Uterus (tissue), 4 donors: ENCODE results near the gene PLEKHG1. TPM values are rescaled to one million over a fixed set of nuclear protein-coding genes. Genes with fewer than 3 reads are reported as not detected.

Experiments used
- DNase-seq, 2 donors: peaks; one replicate each; pipeline ENCODE4 v3.0.0-alpha.2; 2019 to 2020
- H3K27ac ChIP-seq, 2 donors: fragments of 200-600 bp; sonication (generic); 1 replicate in 1 of 2; 2 replicates in 1 of 2; pipeline ENCODE4 v1.5.1; 2016 to 2018
- H3K27me3 ChIP-seq, 2 donors: fragments of 200-600 bp; sonication (generic); one replicate each; pipeline ENCODE4 v1.5.1; 2018 to 2019; ENCODE audit warnings: control low read depth in 1 of 2
- H3K36me3 ChIP-seq, 2 donors: fragments of 200-600 bp; sonication (generic); one replicate each; pipeline ENCODE4 v1.5.1; 2019; ENCODE audit warnings: control low read depth in 1 of 2
- H3K4me1 ChIP-seq, 2 donors: fragments of 200-600 bp; sonication (generic); one replicate each; pipeline ENCODE4 v1.5.1; 2018 to 2019; ENCODE audit warnings: control low read depth in 1 of 2
- H3K4me3 ChIP-seq, 2 donors: fragments of 200-600 bp; sonication (generic); 1 replicate in 1 of 2; 2 replicates in 1 of 2; pipeline ENCODE4 v1.5.1; 2018 to 2019; ENCODE audit warnings: mild to moderate bottlenecking in 1 of 2
- H3K9me3 ChIP-seq, 2 donors: fragments of 200-600 bp; sonication (generic); one replicate each; pipeline ENCODE4 v1.5.1; 2019; ENCODE audit warnings: control low read depth in 1 of 2
- POLR2A ChIP-seq, 2 donors: fragments of 450-650 bp; IDR thresholded peaks; one replicate each; pipeline ENCODE4 v1.6.1; 2016; ENCODE audit warnings: antibody characterized with exemption in 2 of 2, mild to moderate bottlenecking in 1 of 2, moderate library complexity in 1 of 2
- intact Hi-C: fragments of 100-400 bp; cut with DNase I; formaldehyde crosslinking; loops from one replicate; pipeline ENCODE4 v1.15.1; 2023; ENCODE audit warnings: low total_unique reads
- total RNA-seq, 4 donors: library from RNA; depleted of rRNA in 3 of 4; stranded (reverse); fragments of >200 nt in 3 of 4; gene quantifications; one replicate each; pipeline versions ENCODE4 v1.1.0 to v1.2.4, GENCODE V29; 2014 to 2023
- TF ChIP-seq, protein P1 (sequence below), 4 experiments: fragments of 200-600 bp in 2 of 4; fragments of 450-650 bp in 2 of 4; sonication (generic) in 2 of 4; IDR thresholded peaks; one replicate each; pipeline ENCODE4 v1.5.1; 2016 to 2019; ENCODE audit warnings: antibody characterized with exemption in 4 of 4, mild to moderate bottlenecking in 2 of 4, moderate library complexity in 1 of 4
- donor health status: DM: yes; HTN: yes; CAD: no.

PLEKHG1 gene
- total RNA-seq, 4 donors from 2014 or later: 7.2 to 50.3 (median 33.0) TPM

DNA sequence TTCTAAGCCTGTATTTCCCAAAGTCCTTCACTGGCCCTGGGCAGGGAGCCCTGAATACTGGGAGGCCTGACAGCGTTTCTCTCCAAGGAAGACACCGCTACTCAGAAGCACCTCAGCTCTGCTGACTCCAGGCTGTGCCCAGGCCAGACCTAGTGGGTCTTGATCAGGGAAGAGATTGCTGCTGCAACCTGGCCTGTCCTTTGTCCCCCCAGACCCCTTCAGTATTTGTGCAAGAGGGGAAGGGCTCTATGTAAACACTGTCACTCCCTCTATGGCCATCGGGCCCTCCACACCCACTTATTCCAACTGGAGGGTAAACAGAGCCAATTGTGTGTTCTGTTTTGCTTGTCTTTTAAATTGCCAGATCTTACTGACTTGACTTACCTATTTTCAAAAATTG is 20.6 kb downstream of the PLEKHG1 start:
- intact Hi-C loops: no loop called here
- Histone ChIP-seq H3K27ac (no peak overlapping the region), H3K27me3 (no peaks in the 10 kb centered on the region), H3K4me1 (no peaks in the 10 kb centered on the region), H3K36me3 (no peaks in the 10 kb centered on the region), H3K4me3 (no peak overlapping the region), H3K9me3 (no peaks in the 10 kb centered on the region)
- TF ChIP-seq POLR2A (IDR thresholded peaks at IDR 0.05): no peak
- TF ChIP-seq, protein P1, sequence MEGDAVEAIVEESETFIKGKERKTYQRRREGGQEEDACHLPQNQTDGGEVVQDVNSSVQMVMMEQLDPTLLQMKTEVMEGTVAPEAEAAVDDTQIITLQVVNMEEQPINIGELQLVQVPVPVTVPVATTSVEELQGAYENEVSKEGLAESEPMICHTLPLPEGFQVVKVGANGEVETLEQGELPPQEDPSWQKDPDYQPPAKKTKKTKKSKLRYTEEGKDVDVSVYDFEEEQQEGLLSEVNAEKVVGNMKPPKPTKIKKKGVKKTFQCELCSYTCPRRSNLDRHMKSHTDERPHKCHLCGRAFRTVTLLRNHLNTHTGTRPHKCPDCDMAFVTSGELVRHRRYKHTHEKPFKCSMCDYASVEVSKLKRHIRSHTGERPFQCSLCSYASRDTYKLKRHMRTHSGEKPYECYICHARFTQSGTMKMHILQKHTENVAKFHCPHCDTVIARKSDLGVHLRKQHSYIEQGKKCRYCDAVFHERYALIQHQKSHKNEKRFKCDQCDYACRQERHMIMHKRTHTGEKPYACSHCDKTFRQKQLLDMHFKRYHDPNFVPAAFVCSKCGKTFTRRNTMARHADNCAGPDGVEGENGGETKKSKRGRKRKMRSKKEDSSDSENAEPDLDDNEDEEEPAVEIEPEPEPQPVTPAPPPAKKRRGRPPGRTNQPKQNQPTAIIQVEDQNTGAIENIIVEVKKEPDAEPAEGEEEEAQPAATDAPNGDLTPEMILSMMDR (IDR thresholded peaks at IDR 0.05): no peak
- no peak for DNase-seq

DNA sequence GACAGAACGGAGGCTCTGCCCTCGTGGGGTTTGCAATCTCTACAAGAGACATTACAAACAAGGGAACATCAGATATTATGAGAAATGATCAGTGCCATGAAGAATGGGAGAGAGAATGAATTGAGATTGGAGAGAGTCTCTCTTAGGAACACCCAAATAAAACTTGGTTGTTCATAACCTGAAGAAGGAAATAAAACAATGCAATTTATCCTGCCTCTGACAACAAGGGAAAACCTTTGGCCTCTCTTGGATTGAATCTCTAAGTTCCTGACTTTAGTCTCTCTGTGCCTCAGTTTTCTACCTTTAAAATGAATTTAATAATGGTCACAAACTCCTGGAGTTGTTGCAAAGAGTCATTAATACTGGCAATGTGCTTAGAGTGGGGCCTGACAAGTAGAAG is 21.1 kb downstream of the PLEKHG1 start:
- intact Hi-C loops: no loop called here
- H3K36me3 ChIP-seq: no peaks in the 10 kb centered on the region
- H3K27me3 ChIP-seq: no peaks in the 10 kb centered on the region
- H3K27ac ChIP-seq: no peak overlapping the region
- H3K4me1 ChIP-seq: no peaks in the 10 kb centered on the region
- no peak overlapping the region for H3K4me3 ChIP-seq
- TF ChIP-seq, protein P1 (IDR thresholded peaks at IDR 0.05): no peak
- no peak for TF ChIP-seq POLR2A (IDR thresholded peaks at IDR 0.05)
- no peak for DNase-seq
- H3K9me3 ChIP-seq: no peaks in the 10 kb centered on the region

DNA sequence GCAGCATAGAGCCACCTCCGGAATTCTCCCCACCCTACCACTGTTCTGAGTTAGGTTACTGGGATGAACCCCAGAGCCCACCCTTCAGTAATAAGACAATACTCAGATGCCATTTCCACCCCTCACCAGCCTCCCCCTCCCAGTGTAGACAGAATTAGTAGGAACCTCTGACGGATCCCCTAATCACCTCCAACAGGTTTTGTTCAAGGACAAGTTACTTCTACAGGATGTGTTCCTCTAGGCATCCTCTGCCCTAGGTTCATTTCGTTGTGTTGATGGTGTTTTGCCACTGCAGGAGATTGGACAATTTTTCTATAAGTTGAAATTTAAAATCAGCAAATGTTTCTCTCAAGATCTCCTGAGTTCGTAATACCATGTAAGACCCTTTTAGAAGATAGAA is 22.8 kb downstream of the PLEKHG1 start:
- intact Hi-C loops: no loop called here
- Histone ChIP-seq H3K27ac (no peak overlapping the region), H3K36me3 (no peaks in the 10 kb centered on the region)

DNA sequence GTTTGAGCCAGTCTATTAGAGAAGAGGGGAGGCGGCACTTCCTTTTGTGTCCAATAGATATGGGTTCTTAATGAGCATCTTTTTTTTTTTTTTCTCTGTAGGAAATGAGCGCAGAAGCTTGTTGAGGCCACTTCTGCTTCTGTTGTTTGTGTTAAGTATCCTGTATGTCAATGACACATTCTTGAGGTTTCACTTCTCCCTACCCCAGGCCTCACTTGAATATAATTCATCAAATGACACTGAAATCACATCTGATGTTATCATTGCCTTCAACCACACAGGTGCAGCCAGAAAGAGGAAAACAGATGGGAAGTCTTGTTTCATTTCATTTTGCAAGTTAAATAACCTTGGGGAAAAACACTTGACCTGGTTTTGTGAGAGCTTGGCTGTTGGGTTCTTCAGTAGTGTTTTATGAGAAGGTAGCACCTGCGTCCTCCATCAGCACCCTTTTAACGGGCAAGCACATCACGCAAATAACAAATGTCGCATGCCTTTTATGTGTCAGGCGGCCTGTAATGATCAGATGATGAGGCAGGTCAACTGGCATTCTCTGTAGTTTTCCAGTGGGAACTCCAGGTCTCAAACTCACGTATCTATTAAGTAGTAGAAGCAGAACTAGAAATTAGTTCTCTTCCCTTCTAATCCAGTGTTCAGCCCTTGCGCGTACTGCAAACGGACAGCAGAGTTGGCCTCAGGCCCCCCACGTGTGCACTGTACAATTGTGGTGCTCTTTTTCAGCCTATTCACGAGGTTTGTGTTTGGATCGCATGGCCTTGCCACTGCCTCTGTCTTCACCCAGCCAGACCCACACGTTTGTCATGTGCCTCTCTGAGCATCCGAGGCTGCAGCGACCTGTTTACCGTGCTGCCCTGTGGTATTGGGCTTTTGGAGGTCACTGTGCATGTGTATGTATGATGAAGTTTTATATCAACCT is 23.5 kb downstream of the PLEKHG1 start:
- peaks cover 0 to 10% of the 10 kb centered on the region in 2 donors for H3K4me1 ChIP-seq
- H3K9me3 ChIP-seq: no peaks in the 10 kb centered on the region
- H3K27ac ChIP-seq: no peak overlapping the region
- no peaks in the 10 kb centered on the region for H3K27me3 ChIP-seq
- intact Hi-C loops: no loop called here
- H3K4me3 ChIP-seq: no peak overlapping the region
- TF ChIP-seq, protein P1 (IDR thresholded peaks at IDR 0.05): no peak
- no peak for TF ChIP-seq POLR2A (IDR thresholded peaks at IDR 0.05)
- no peaks in the 10 kb centered on the region for H3K36me3 ChIP-seq
- no peak for DNase-seq

More for the DNA sequence above, 22.8 kb downstream of the PLEKHG1 start:
- H3K9me3 ChIP-seq: no peaks in the 10 kb centered on the region
- no peak for TF ChIP-seq POLR2A (IDR thresholded peaks at IDR 0.05)
- TF ChIP-seq, protein P1 (IDR thresholded peaks at IDR 0.05): no peak
- no peak overlapping the region for H3K4me3 ChIP-seq
- no peaks in the 10 kb centered on the region for H3K27me3 ChIP-seq
- peaks cover 0 to 4% of the 10 kb centered on the region in 2 donors for H3K4me1 ChIP-seq
- no peak for DNase-seq

DNA sequence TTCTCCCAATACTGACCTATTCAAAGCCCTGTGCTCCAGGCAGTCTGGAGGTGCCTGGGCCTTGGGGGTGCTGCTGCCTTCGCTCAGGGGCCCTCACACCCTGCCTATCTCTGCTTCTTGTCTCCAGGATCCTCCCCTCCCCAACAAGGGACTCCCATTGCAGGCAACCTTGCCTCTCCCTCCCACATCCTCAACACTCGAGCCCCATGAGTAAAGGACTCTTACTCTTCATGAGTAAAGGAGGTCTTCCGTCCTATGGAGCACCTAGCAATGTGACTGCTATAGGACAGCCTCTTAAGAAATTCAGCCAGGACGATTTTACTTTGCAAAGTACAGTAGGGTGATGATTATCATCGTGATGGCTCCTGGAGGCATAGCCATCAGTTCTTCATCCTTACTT is 24.5 kb downstream of the PLEKHG1 start:
- no peak overlapping the region for H3K4me3 ChIP-seq
- peaks cover 0 to 10% of the 10 kb centered on the region in 2 donors for H3K4me1 ChIP-seq
- H3K36me3 ChIP-seq: no peaks in the 10 kb centered on the region
- TF ChIP-seq, protein P1 (IDR thresholded peaks at IDR 0.05): no peak
- no peak for TF ChIP-seq POLR2A (IDR thresholded peaks at IDR 0.05)
- no peaks in the 10 kb centered on the region for H3K9me3 ChIP-seq
- no peak for DNase-seq
- intact Hi-C loops: no loop called here
- H3K27ac ChIP-seq: no peak overlapping the region
- no peaks in the 10 kb centered on the region for H3K27me3 ChIP-seq
